Body of pancreas (tissue), 4 donors: Measurements from ENCODE around the gene PHLDB3.

Experiments used
- CTCF ChIP-seq, 7 experiments: fragments of 450-650 bp in 4 of 7; fragments of 200-600 bp in 3 of 7; sonication (generic) in 3 of 7; IDR thresholded peaks; one replicate each; pipeline ENCODE4 v1.5.1; 2016 to 2019; ENCODE audit warnings: antibody characterized with exemption in 7 of 7
- POLR2A ChIP-seq, 3 donors: fragments of 450-650 bp; IDR thresholded peaks; one replicate each; pipeline ENCODE4 v1.6.1; 2016; ENCODE audit warnings: antibody characterized with exemption in 3 of 3, mild to moderate bottlenecking in 2 of 3

- no peak for TF ChIP-seq CTCF (IDR thresholded peaks at IDR 0.05)
- no peak for TF ChIP-seq POLR2A (IDR thresholded peaks at IDR 0.05)
Observed at GRCh38 chr19:43478323-43478722, 26.2 kb downstream of the PHLDB3 start.
